BJ (cell line): ENCODE data around the gene HAPLN1. TPM values are rescaled to one million over a fixed set of nuclear protein-coding genes. Genes with fewer than 3 reads are reported as not detected.

ENCODE experiments used
- CTCF ChIA-PET: fragments of 350-600 bp; formaldehyde crosslinking; extraction: SDS; loops from one replicate; lab custom pipeline; 2021; ENCODE audit warnings: antibody characterized with exemption, inconsistent platforms; lab: Yijun Ruan, JAX
- POLR2A ChIA-PET: fragments of 300-600 bp; sonication (Branson Sonifier 250); formaldehyde crosslinking; extraction: SDS; loops from one replicate; lab custom pipeline; 2021; ENCODE audit warnings: antibody characterized with exemption; lab: Charles Lee
- DNase-seq: peaks from one replicate; pipeline ENCODE4 v3.0.0-alpha.2; 2011; ENCODE audit warnings: low read depth
- H3K27me3 ChIP-seq: 2 replicates; pipeline ENCODE4 v1.6.0; 2011; ENCODE audit warnings: low read length; ENCODE audit not compliant: control insufficient read depth, insufficient read depth
- H3K36me3 ChIP-seq: 2 replicates; pipeline ENCODE4 v1.5.1; 2011; ENCODE audit warnings: low read length; ENCODE audit not compliant: control insufficient read depth, insufficient read depth
- H3K4me3 ChIP-seq: 2 replicates; pipeline ENCODE4 v1.5.1; 2011; ENCODE audit warnings: low read depth, mild to moderate bottlenecking, control low read depth, low read length
- polyA plus RNA-seq: library from polyadenylated mRNA; depleted of rRNA; stranded (reverse); fragments of >200 nt; gene quantifications from 2 replicates; pipeline ENCODE4 v1.2.3, GENCODE V29; 2011
- TF ChIP-seq, protein P1 (sequence below): IDR thresholded peaks from 2 replicates; pipeline ENCODE4 v1.5.1; 2011; ENCODE audit warnings: low read depth, mild to moderate bottlenecking, control low read depth, inconsistent platforms, low read length, moderate library complexity; ENCODE audit not compliant: insufficient read depth

The HAPLN1 gene
- polyA plus RNA-seq, 1 experiment: 2.5 TPM

DNA sequence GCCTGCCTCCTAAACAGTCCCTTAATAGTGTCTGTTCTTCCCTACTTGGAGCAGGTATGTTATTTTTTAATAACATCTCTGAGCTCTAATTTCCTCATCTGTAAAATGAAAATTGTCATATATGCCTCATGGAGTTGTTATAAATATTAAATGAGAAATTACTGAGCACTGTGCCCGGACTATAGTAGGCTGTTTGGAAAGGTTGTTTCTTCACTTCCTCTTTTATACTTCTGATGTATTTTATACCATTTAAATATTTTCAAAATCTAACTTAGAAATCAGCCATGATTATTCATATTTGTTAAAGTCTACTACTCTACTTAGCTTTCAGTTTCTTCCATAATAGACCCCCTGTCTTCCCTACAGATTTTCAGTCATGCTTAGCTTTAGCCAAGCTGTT is 30.5 kb upstream of the HAPLN1 start:
- CTCF ChIA-PET: no interaction called here
- no peak for DNase-seq
- no peaks in the 10 kb centered on the region for H3K36me3 ChIP-seq
- POLR2A ChIA-PET: no interaction called here
- no peak overlapping the region for H3K4me3 ChIP-seq
- TF ChIP-seq, protein P1, sequence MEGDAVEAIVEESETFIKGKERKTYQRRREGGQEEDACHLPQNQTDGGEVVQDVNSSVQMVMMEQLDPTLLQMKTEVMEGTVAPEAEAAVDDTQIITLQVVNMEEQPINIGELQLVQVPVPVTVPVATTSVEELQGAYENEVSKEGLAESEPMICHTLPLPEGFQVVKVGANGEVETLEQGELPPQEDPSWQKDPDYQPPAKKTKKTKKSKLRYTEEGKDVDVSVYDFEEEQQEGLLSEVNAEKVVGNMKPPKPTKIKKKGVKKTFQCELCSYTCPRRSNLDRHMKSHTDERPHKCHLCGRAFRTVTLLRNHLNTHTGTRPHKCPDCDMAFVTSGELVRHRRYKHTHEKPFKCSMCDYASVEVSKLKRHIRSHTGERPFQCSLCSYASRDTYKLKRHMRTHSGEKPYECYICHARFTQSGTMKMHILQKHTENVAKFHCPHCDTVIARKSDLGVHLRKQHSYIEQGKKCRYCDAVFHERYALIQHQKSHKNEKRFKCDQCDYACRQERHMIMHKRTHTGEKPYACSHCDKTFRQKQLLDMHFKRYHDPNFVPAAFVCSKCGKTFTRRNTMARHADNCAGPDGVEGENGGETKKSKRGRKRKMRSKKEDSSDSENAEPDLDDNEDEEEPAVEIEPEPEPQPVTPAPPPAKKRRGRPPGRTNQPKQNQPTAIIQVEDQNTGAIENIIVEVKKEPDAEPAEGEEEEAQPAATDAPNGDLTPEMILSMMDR: no peak
- no peaks in the 10 kb centered on the region for H3K27me3 ChIP-seq

- TF ChIP-seq, protein P1: no peak
- no peak for DNase-seq
- Histone ChIP-seq H3K36me3 (no peaks in the 10 kb centered on the region), H3K4me3 (no peak overlapping the region), H3K27me3 (no peaks in the 10 kb centered on the region)
- ChIA-PET CTCF (no interaction called here), POLR2A (no interaction called here)
Measured at GRCh38 chr5:83750749-83751148, 30.1 kb upstream of the HAPLN1 start.

GRCh38 chr5:83745816-83746215 is 25.2 kb upstream of the HAPLN1 start:
- no peaks in the 10 kb centered on the region for H3K36me3 ChIP-seq
- CTCF ChIA-PET: no interaction called here
- TF ChIP-seq, protein P1: no peak

GRCh38 chr5:83744821-83745220 is 24.2 kb upstream of the HAPLN1 start:
- TF ChIP-seq, protein P1: no peak
- DNase-seq: no peak
- Histone ChIP-seq H3K36me3 (no peaks in the 10 kb centered on the region), H3K27me3 (no peaks in the 10 kb centered on the region), H3K4me3 (no peak overlapping the region)
- ChIA-PET POLR2A (no interaction called here), CTCF (no interaction called here)

More at GRCh38 chr5:83745816-83746215, 25.2 kb upstream of the HAPLN1 start:
- DNase-seq: no peak
- no peak overlapping the region for H3K4me3 ChIP-seq
- POLR2A ChIA-PET: no interaction called here
- H3K27me3 ChIP-seq: no peaks in the 10 kb centered on the region

- ChIA-PET CTCF (no interaction called here), POLR2A (no interaction called here)
- DNase-seq: no peak
- Histone ChIP-seq H3K36me3 (no peaks in the 10 kb centered on the region), H3K27me3 (no peaks in the 10 kb centered on the region), H3K4me3 (no peak overlapping the region)
- TF ChIP-seq, protein P1: no peak
Measured at GRCh38 chr5:83742089-83742488, 21.4 kb upstream of the HAPLN1 start.
